PFSK-1 (cell line): ENCODE data around the gene DCTN2.

Experiments
- FOXP2 ChIP-seq: optimal IDR thresholded peaks from 2 replicates; pipeline ENCODE3; 2011; ENCODE audit warnings: borderline replicate concordance, control low read depth, inconsistent platforms; ENCODE audit not compliant: insufficient read depth; ENCODE audit errors: extremely low read length, extremely low read depth
- POLR2AphosphoS5 ChIP-seq: IDR thresholded peaks from 2 replicates; pipeline ENCODE4 v1.6.1; 2012; ENCODE audit warnings: low read depth, mild to moderate bottlenecking, control low read depth, low read length, moderate library complexity
- REST ChIP-seq, 2 experiments: IDR thresholded peaks; 2 replicates each; pipeline versions ENCODE4 v1.6.1 to v1.8.0; 2011 to 2012; ENCODE audit warnings: low read depth in 2 of 2, low read length in 2 of 2, control low read depth in 1 of 2, inconsistent platforms in 1 of 2, mild to moderate bottlenecking in 1 of 2, moderate library complexity in 1 of 2; ENCODE audit not compliant: insufficient read depth in 1 of 2
- SIN3A ChIP-seq: IDR thresholded peaks from 2 replicates; pipeline ENCODE4 v1.6.1; 2012; ENCODE audit warnings: mild to moderate bottlenecking, low read length, moderate library complexity, borderline replicate concordance; ENCODE audit not compliant: insufficient read depth
- TAF1 ChIP-seq: IDR thresholded peaks from 2 replicates; pipeline ENCODE4 v1.6.1; 2012; ENCODE audit warnings: low read length, control low read depth, borderline replicate concordance; ENCODE audit not compliant: insufficient read depth

Gene DCTN2

DNA sequence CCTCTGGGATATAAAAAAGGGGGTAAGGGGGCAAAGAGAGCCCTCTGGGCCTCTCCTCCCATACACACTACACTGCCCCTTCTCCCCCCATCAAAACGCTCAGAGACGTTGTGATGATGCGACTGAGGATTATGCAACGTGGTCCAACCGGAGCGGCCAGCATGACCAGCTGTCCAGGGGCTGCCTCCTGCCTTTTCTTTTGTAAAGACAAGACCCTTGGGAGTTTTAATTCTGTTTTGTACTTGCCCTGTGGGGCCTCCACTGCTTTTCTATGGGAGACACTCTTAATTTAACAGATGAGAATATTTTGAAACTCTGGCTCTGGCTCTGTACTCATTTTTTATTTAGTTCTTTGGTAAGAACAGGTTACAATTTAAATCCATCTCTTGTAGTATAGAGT, 17.2 kb downstream of the DCTN2 start:
- TF ChIP-seq REST (IDR thresholded peaks at IDR 0.05; ENCODE audit: insufficient read depth in 1 of 2, low read depth in 2 of 2, low read length in 2 of 2) (no peak), TAF1 (no peak), POLR2AphosphoS5 (no peak), FOXP2 (no peak), SIN3A (no peak)

DNA sequence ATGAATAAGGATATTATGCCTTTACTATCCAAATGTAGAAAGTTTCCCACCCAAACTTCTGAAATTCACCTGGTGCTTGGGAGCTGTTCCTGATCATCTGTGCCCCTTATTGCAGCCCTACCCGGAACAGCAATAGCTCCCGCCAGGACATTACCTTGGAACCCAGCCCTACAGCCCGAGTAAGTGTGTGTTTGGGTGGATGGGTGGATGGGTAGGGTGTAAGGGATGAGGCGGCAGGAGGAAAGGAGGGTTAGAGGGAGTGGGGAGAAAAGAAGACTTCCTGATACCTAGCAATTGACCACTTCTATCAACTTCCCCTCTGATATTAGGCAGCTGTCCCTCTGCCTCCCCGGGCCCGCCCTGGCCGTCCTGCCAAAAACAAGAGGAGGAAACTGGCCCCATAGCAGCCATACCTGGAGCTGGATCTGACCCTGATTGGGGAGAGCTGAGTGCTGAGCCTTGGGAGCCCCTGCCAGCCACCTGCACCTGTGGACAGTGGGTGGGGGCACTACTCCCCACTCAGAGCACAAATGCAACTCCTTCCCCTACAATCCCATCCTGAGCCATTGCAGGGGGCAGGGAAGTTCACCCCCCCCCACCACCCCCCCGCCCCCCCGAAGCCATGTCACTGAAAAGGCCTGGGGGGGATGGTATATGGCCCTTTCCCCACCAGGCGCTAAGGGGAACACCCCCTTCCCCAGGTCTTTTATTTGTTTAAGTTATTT, 18.0 kb downstream of the DCTN2 start:
- TF ChIP-seq REST (IDR thresholded peaks at IDR 0.05; ENCODE audit: insufficient read depth in 1 of 2, low read depth in 2 of 2, low read length in 2 of 2) = no peak
- no peak for TF ChIP-seq FOXP2
- TF ChIP-seq SIN3A = no peak
- no peak for TF ChIP-seq TAF1
- TF ChIP-seq POLR2AphosphoS5 = no peak

DNA sequence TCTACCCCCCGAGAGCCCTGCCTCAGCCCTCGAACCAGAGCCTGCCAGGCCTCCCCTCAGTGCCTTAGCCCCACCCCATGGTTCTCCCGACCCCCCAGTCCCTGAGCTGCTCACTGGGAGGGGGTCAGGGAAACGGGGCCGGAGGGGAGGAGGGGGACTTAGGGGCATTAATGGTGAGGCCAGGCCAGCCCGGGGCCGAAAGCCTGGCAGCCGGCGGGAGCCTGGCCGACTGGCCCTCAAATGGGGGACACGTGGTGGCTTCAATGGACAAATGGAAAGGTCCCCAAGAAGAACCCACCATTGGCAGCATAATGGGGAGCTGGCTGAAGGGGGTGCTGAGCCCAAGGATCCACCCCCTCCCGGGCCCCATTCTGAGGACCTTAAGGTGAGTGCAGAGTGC, 18.8 kb downstream of the DCTN2 start:
- no peak for TF ChIP-seq FOXP2
- no peak for TF ChIP-seq POLR2AphosphoS5
- no peak for TF ChIP-seq TAF1
- TF ChIP-seq SIN3A = no peak
- no peak for TF ChIP-seq REST (IDR thresholded peaks at IDR 0.05; ENCODE audit: insufficient read depth in 1 of 2, low read depth in 2 of 2, low read length in 2 of 2)

- TF ChIP-seq POLR2AphosphoS5 (no peak; the same call in 1 of the 2 replicates), REST (IDR thresholded peaks at IDR 0.05; ENCODE audit: insufficient read depth in 1 of 2, low read depth in 2 of 2, low read length in 2 of 2) (no peak), SIN3A (no peak), TAF1 (no peak), FOXP2 (no peak)
Measured at GRCh38 chr12:57527184-57527583, 19.8 kb downstream of the DCTN2 start.
